HepG2 (cell line): ENCODE measurements around the gene NCOR2. TPM values are rescaled to one million over a fixed set of nuclear protein-coding genes. Genes with fewer than 3 reads are reported as not detected.
A peak's percentile ranks its signal among the peaks of the same experiment; 100 is the strongest.

Source experiments
- ATF1 ChIP-seq: IDR thresholded peaks from 2 replicates; pipeline ENCODE4 v1.6.1; 2016; ENCODE audit warnings: mild to moderate bottlenecking, control low read depth
- BORCS8-MEF2B ChIP-seq: sonication (generic); formaldehyde crosslinking; IDR thresholded peaks from 2 replicates; pipeline ENCODE4 v1.8.0; 2022; ENCODE audit warnings: mild to moderate bottlenecking, missing genetic modification reagents
- CAMTA2 ChIP-seq: sonication (generic); formaldehyde crosslinking; IDR thresholded peaks from 2 replicates; pipeline ENCODE4 v1.4.0; 2020; ENCODE audit warnings: mild to moderate bottlenecking, missing genetic modification reagents, borderline replicate concordance
- SRSF1 ChIP-seq: fragments of 200-400 bp; formaldehyde crosslinking; optimal IDR thresholded peaks from 2 replicates; pipeline ENCODE3; 2017; ENCODE audit warnings: mild to moderate bottlenecking, low read depth, low read length, moderate library complexity
- ZBTB38 ChIP-seq: sonication (generic); formaldehyde crosslinking; IDR thresholded peaks from 2 replicates; pipeline ENCODE4 v1.5.1; 2020; ENCODE audit warnings: mild to moderate bottlenecking, missing genetic modification reagents
- ZNF143 ChIP-seq: sonication (generic); formaldehyde crosslinking; IDR thresholded peaks from 2 replicates; pipeline ENCODE4 v1.4.0; 2020; ENCODE audit warnings: missing genetic modification reagents
- ZNF333 ChIP-seq: sonication (generic); formaldehyde crosslinking; IDR thresholded peaks from 2 replicates; pipeline ENCODE4 v1.4.0; 2020; ENCODE audit warnings: mild to moderate bottlenecking, missing genetic modification reagents, borderline replicate concordance
- ZNF382 ChIP-seq: sonication (generic); formaldehyde crosslinking; IDR thresholded peaks from 2 replicates; pipeline ENCODE4 v1.5.0; 2020; ENCODE audit warnings: missing genetic modification reagents, mild to moderate bottlenecking, borderline replicate concordance
- ZNF607 ChIP-seq: sonication (generic); formaldehyde crosslinking; IDR thresholded peaks from 2 replicates; pipeline ENCODE4 v1.5.1; 2020; ENCODE audit warnings: missing genetic modification reagents, mild to moderate bottlenecking, borderline replicate concordance
- ZNF746 ChIP-seq: sonication (generic); formaldehyde crosslinking; IDR thresholded peaks from 2 replicates; pipeline ENCODE4 v1.8.0; 2022; ENCODE audit warnings: mild to moderate bottlenecking, missing genetic modification reagents
- ZNF773 ChIP-seq: sonication (generic); formaldehyde crosslinking; IDR thresholded peaks from 2 replicates; pipeline ENCODE4 v1.4.0; 2020; ENCODE audit warnings: missing genetic modification reagents, borderline replicate concordance
- ZNF777 ChIP-seq: sonication (generic); formaldehyde crosslinking; IDR thresholded peaks from 2 replicates; pipeline ENCODE4 v1.4.0; 2020; ENCODE audit warnings: missing genetic modification reagents
- ZNF788 ChIP-seq: sonication (generic); formaldehyde crosslinking; IDR thresholded peaks from 2 replicates; pipeline ENCODE4 v1.5.0; 2020; ENCODE audit warnings: mild to moderate bottlenecking, missing genetic modification reagents, borderline replicate concordance
- ZNF816 ChIP-seq: sonication (generic); formaldehyde crosslinking; IDR thresholded peaks from 2 replicates; pipeline ENCODE4 v1.8.0; 2022; ENCODE audit warnings: missing genetic modification reagents, mild to moderate bottlenecking, borderline replicate concordance
- polyA plus RNA-seq, 8 experiments: library from polyadenylated mRNA; depleted of rRNA in 3 of 8; stranded (reverse) in 7 of 8; unstranded in 1 of 8; fragments of >200 nt; fragmentation: Illumina TruSeq in 4 of 8; extraction: Trizol in 4 of 8; gene quantifications; 2 replicates each; pipeline versions ENCODE4 v1.2.1 to v1.2.3, GENCODE V29; 2011 to 2016; ENCODE audit warnings: low read depth in 4 of 8, missing spikeins in 1 of 8, mixed read lengths in 1 of 8; ENCODE audit not compliant: insufficient read depth in 1 of 8
- total RNA-seq, 5 experiments: library from RNA; depleted of rRNA; stranded (reverse); fragments of >200 nt; fragmentation: Illumina TruSeq; extraction: Trizol; gene quantifications; 2 replicates each; pipeline ENCODE4 v1.2.3, GENCODE V29; 2016; ENCODE audit warnings: low read depth in 1 of 5
- TF ChIP-seq, protein P1 (sequence below): sonication (generic); formaldehyde crosslinking; IDR thresholded peaks from 2 replicates; pipeline ENCODE4 v1.8.0; 2023; ENCODE audit warnings: mild to moderate bottlenecking, missing genetic modification reagents
- TF ChIP-seq, protein P2 (sequence below): sonication (generic); formaldehyde crosslinking; IDR thresholded peaks from 2 replicates; pipeline ENCODE4 v1.8.0; 2022; ENCODE audit warnings: mild to moderate bottlenecking, missing genetic modification reagents; ENCODE audit not compliant: insufficient replicate concordance
- TF ChIP-seq, protein P3 (sequence below): sonication (generic); formaldehyde crosslinking; IDR thresholded peaks from 2 replicates; pipeline ENCODE4 v1.8.0; 2022; ENCODE audit warnings: mild to moderate bottlenecking, missing genetic modification reagents, moderate library complexity
- TF ChIP-seq, protein P4 (sequence below): sonication (generic); formaldehyde crosslinking; IDR thresholded peaks from 2 replicates; pipeline ENCODE4 v1.4.0; 2020; ENCODE audit warnings: missing genetic modification reagents, borderline replicate concordance
- TF ChIP-seq, protein P5 (sequence below): sonication (generic); formaldehyde crosslinking; IDR thresholded peaks from 2 replicates; pipeline ENCODE4 v1.5.0; 2020; ENCODE audit warnings: missing genetic modification reagents

NCOR2 gene
- total and polyA plus RNA-seq, 2 of the 13 experiments (the other 11 are each of a cell fraction or from before 2014, with no cell fraction given) = 4.5 to 5.7 TPM

DNA sequence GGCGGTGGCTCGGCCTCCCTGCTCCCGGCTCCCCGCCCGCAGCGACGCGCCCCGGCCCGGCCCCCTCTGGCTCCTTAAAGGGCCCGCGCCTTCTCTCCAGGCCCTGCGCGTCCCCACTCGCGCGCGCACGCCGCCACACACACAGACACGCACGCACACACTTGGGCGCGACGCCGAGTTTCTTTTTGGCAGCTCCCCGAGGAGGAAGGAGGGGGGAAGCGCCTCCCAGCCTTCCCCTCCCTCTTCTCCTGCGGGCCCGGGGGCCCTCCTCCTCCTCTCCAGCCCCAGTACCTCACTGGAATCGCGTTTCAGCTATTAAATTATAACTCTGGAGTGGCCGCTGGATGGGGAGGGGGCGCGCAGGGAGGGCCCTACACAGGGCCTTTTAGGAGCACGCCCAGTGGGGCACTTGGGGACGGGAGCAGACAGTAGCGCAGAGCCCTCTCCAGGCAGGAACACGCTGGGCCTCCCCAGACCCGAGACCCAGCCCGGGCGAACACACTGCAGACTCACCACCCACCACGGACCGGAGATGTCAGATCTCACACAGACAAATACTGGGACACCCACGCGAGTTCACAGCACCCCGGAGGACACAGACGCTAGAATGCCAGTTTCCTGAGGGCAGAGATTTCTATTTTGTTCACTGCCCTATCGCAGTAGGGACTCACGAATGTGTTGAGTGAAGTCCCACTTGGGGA, 411 bp upstream of the NCOR2 start (continued):
- TF ChIP-seq SRSF1 (peak; percentile 39), ZNF746 (no peak), ZNF382 (no peak), ZNF816 (CRISPR knock-in tag) (no peak), CAMTA2 (CRISPR knock-in tag) (0 out of 2 replicates have a peak, but pooled peaks have one; percentile 21), ZNF773 (CRISPR knock-in tag) (peak; percentile 36; the same call in 1 of the 2 replicates), ZNF607 (CRISPR knock-in tag) (no peak), ZNF333 (CRISPR knock-in tag) (no peak), ATF1 (CRISPR knock-in tag) (no peak), ZNF788 (CRISPR knock-in tag) (peak; percentile 33; the same call in 1 of the 2 replicates), BORCS8-MEF2B (CRISPR knock-in tag) (peak; percentile 66), ZBTB38 (CRISPR knock-in tag) (no peak; the same call in 1 of the 2 replicates), ZNF143 (CRISPR knock-in tag) (no peak), ZNF777 (no peak)
- TF ChIP-seq, protein P1, sequence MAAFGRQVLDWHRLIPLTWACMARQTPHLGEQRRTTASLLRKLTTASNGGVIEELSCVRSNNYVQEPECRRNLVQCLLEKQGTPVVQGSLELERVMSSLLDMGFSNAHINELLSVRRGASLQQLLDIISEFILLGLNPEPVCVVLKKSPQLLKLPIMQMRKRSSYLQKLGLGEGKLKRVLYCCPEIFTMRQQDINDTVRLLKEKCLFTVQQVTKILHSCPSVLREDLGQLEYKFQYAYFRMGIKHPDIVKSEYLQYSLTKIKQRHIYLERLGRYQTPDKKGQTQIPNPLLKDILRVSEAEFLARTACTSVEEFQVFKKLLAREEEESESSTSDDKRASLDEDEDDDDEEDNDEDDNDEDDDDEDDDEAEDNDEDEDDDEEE = peak; percentile 66; the same call in 1 of the 2 replicates
- TF ChIP-seq, protein P2, sequence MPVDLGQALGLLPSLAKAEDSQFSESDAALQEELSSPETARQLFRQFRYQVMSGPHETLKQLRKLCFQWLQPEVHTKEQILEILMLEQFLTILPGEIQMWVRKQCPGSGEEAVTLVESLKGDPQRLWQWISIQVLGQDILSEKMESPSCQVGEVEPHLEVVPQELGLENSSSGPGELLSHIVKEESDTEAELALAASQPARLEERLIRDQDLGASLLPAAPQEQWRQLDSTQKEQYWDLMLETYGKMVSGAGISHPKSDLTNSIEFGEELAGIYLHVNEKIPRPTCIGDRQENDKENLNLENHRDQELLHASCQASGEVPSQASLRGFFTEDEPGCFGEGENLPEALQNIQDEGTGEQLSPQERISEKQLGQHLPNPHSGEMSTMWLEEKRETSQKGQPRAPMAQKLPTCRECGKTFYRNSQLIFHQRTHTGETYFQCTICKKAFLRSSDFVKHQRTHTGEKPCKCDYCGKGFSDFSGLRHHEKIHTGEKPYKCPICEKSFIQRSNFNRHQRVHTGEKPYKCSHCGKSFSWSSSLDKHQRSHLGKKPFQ = no peak
- TF ChIP-seq, protein P3, sequence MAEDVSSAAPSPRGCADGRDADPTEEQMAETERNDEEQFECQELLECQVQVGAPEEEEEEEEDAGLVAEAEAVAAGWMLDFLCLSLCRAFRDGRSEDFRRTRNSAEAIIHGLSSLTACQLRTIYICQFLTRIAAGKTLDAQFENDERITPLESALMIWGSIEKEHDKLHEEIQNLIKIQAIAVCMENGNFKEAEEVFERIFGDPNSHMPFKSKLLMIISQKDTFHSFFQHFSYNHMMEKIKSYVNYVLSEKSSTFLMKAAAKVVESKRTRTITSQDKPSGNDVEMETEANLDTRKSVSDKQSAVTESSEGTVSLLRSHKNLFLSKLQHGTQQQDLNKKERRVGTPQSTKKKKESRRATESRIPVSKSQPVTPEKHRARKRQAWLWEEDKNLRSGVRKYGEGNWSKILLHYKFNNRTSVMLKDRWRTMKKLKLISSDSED (CRISPR knock-in tag) = no peak
- TF ChIP-seq, protein P4, sequence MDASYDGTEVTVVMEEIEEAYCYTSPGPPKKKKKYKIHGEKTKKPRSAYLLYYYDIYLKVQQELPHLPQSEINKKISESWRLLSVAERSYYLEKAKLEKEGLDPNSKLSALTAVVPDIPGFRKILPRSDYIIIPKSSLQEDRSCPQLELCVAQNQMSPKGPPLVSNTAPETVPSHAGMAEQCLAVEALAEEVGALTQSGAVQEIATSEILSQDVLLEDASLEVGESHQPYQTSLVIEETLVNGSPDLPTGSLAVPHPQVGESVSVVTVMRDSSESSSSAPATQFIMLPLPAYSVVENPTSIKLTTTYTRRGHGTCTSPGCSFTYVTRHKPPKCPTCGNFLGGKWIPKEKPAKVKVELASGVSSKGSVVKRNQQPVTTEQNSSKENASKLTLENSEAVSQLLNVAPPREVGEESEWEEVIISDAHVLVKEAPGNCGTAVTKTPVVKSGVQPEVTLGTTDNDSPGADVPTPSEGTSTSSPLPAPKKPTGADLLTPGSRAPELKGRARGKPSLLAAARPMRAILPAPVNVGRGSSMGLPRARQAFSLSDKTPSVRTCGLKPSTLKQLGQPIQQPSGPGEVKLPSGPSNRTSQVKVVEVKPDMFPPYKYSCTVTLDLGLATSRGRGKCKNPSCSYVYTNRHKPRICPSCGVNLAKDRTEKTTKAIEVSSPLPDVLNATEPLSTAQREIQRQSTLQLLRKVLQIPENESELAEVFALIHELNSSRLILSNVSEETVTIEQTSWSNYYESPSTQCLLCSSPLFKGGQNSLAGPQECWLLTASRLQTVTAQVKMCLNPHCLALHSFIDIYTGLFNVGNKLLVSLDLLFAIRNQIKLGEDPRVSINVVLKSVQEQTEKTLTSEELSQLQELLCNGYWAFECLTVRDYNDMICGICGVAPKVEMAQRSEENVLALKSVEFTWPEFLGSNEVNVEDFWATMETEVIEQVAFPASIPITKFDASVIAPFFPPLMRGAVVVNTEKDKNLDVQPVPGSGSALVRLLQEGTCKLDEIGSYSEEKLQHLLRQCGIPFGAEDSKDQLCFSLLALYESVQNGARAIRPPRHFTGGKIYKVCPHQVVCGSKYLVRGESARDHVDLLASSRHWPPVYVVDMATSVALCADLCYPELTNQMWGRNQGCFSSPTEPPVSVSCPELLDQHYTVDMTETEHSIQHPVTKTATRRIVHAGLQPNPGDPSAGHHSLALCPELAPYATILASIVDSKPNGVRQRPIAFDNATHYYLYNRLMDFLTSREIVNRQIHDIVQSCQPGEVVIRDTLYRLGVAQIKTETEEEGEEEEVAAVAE = no peak
- TF ChIP-seq, protein P5, sequence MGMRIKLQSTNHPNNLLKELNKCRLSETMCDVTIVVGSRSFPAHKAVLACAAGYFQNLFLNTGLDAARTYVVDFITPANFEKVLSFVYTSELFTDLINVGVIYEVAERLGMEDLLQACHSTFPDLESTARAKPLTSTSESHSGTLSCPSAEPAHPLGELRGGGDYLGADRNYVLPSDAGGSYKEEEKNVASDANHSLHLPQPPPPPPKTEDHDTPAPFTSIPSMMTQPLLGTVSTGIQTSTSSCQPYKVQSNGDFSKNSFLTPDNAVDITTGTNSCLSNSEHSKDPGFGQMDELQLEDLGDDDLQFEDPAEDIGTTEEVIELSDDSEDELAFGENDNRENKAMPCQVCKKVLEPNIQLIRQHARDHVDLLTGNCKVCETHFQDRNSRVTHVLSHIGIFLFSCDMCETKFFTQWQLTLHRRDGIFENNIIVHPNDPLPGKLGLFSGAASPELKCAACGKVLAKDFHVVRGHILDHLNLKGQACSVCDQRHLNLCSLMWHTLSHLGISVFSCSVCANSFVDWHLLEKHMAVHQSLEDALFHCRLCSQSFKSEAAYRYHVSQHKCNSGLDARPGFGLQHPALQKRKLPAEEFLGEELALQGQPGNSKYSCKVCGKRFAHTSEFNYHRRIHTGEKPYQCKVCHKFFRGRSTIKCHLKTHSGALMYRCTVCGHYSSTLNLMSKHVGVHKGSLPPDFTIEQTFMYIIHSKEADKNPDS (CRISPR knock-in tag) = no peak
